Loucy (cell line): ENCODE data around the gene IL11.
A peak's percentile ranks its signal among the peaks of the same experiment; 100 is the strongest.

Source experiments
- H2AFZ ChIP-seq: fragments of 200-600 bp; sonication (generic); 2 replicates; pipeline ENCODE4 v1.6.0; 2016; ENCODE audit warnings: antibody characterized with exemption, mild to moderate bottlenecking, low read length, moderate library complexity
- H3F3A ChIP-seq: fragments of 200-600 bp; 2 replicates; pipeline ENCODE4 v1.6.0; 2016; ENCODE audit warnings: antibody characterized with exemption, low read depth, mild to moderate bottlenecking
- H3K27me3 ChIP-seq: fragments of 200-600 bp; sonication (generic); 2 replicates; pipeline ENCODE4 v1.6.1; 2014; ENCODE audit warnings: low read length, mild to moderate bottlenecking; ENCODE audit not compliant: insufficient read depth, poor library complexity, severe bottlenecking
- H3K36me3 ChIP-seq: fragments of 200-600 bp; sonication (generic); 2 replicates; pipeline ENCODE4 v1.6.1; 2016; ENCODE audit warnings: low read length; ENCODE audit not compliant: insufficient read depth
- H3K4me1 ChIP-seq: fragments of 200-600 bp; sonication (generic); 2 replicates; pipeline ENCODE4 v1.5.1; 2014; ENCODE audit warnings: low read length, mild to moderate bottlenecking; ENCODE audit not compliant: insufficient read depth, poor library complexity, severe bottlenecking
- H3K4me2 ChIP-seq: fragments of 200-600 bp; sonication (generic); 2 replicates; pipeline ENCODE4 v1.6.0; 2014; ENCODE audit warnings: antibody characterized with exemption, low read length, low read depth, mild to moderate bottlenecking; ENCODE audit not compliant: poor library complexity, severe bottlenecking
- H3K4me3 ChIP-seq: fragments of 200-600 bp; sonication (generic); 2 replicates; pipeline ENCODE4 v1.5.1; 2014; ENCODE audit warnings: low read length, mild to moderate bottlenecking, mixed read lengths; ENCODE audit not compliant: poor library complexity, severe bottlenecking
- H3K79me2 ChIP-seq: fragments of 200-600 bp; sonication (generic); 2 replicates; pipeline ENCODE4 v1.6.1; 2014; ENCODE audit warnings: low read length; ENCODE audit not compliant: insufficient read depth
- H3K9ac ChIP-seq: fragments of 200-600 bp; sonication (generic); 2 replicates; pipeline ENCODE4 v1.6.0; 2014; ENCODE audit warnings: mild to moderate bottlenecking, low read depth, low read length, moderate library complexity; ENCODE audit not compliant: poor library complexity, severe bottlenecking
- H3K9me2 ChIP-seq: fragments of 200-600 bp; sonication (generic); replicated peaks from 2 replicates; pipeline ENCODE4 v1.6.1; 2016; ENCODE audit warnings: low read depth, low read length, mixed read lengths
- H3K9me3 ChIP-seq: fragments of 200-600 bp; sonication (generic); 2 replicates; pipeline ENCODE4 v1.6.1; 2014; ENCODE audit warnings: mild to moderate bottlenecking, antibody characterized with exemption, low read length, low read depth; ENCODE audit not compliant: insufficient read depth
- H4K20me1 ChIP-seq: fragments of 200-600 bp; sonication (generic); 2 replicates; pipeline ENCODE4 v1.6.0; 2014; ENCODE audit warnings: antibody characterized with exemption, low read length, mild to moderate bottlenecking; ENCODE audit not compliant: insufficient read depth, poor library complexity, severe bottlenecking
- CTCF ChIP-seq: fragments of 200-600 bp; sonication (generic); conservative IDR thresholded peaks from 2 replicates; pipeline ENCODE4 v1.5.1; 2014; ENCODE audit warnings: mild to moderate bottlenecking, antibody characterized with exemption, low read length
- EZH2phosphoT487 ChIP-seq: fragments of 200-600 bp; IDR thresholded peaks from 2 replicates; pipeline ENCODE4 v1.6.1; 2018; ENCODE audit warnings: antibody characterized with exemption, mild to moderate bottlenecking, moderate library complexity, borderline replicate concordance

Gene IL11

GRCh38 chr19:55341595-55342531 lies 28.4 kb downstream of the IL11 start:
- Histone ChIP-seq H3K4me2 (peak overlapping the region; percentile 95), H3K4me3 (peak overlapping the region; percentile 99), H3K9ac (peak overlapping the region; percentile 99), H4K20me1 (peaks cover 25% of the 10 kb centered on the region), H3K36me3 (no peaks in the 10 kb centered on the region), H3K4me1 (peaks cover 29% of the 10 kb centered on the region), H3K79me2 (peaks cover 29% of the 10 kb centered on the region), H2AFZ (no peak overlapping the region), H3K27me3 (no peaks in the 10 kb centered on the region), H3K9me3 (no peaks in the 10 kb centered on the region), H3F3A (no peaks in the 10 kb centered on the region), H3K9me2 (no peaks in the 10 kb centered on the region)
- TF ChIP-seq CTCF (no peak), EZH2phosphoT487 (no peak)

- Histone ChIP-seq H2AFZ (no peak overlapping the region), H3F3A (no peaks in the 10 kb centered on the region), H3K4me3 (peak overlapping the region; percentile 99), H3K36me3 (no peaks in the 10 kb centered on the region), H4K20me1 (peaks cover 25% of the 10 kb centered on the region), H3K9ac (peak overlapping the region; percentile 99), H3K4me2 (peak overlapping the region; percentile 95), H3K9me2 (no peaks in the 10 kb centered on the region), H3K9me3 (no peaks in the 10 kb centered on the region), H3K4me1 (peaks cover 29% of the 10 kb centered on the region), H3K27me3 (no peaks in the 10 kb centered on the region), H3K79me2 (peaks cover 29% of the 10 kb centered on the region)
- TF ChIP-seq CTCF (no peak), EZH2phosphoT487 (no peak)
Measured at GRCh38 chr19:55341171-55341588, 29.1 kb downstream of the IL11 start.

GRCh38 chr19:55340784-55341147 lies 29.5 kb downstream of the IL11 start:
- no peak overlapping the region for H2AFZ ChIP-seq

More at GRCh38 chr19:55340784-55341147, 29.5 kb downstream of the IL11 start:
- H3F3A ChIP-seq: no peaks in the 10 kb centered on the region
- TF ChIP-seq EZH2phosphoT487: no peak
- peak; percentile 53 for TF ChIP-seq CTCF
- H3K4me1 ChIP-seq: peaks cover 29% of the 10 kb centered on the region
- no peaks in the 10 kb centered on the region for H3K9me3 ChIP-seq
- peak overlapping the region; percentile 99 for H3K9ac ChIP-seq
- H3K4me2 ChIP-seq: peak overlapping the region; percentile 95
- no peaks in the 10 kb centered on the region for H3K27me3 ChIP-seq
- no peaks in the 10 kb centered on the region for H3K9me2 ChIP-seq
- H4K20me1 ChIP-seq: peaks cover 25% of the 10 kb centered on the region
- H3K79me2 ChIP-seq: peaks cover 29% of the 10 kb centered on the region
- no peaks in the 10 kb centered on the region for H3K36me3 ChIP-seq
- H3K4me3 ChIP-seq: peak overlapping the region; percentile 99
